Sigmoid colon (tissue), 7 donors: ENCODE results near the gene WDR53. TPM values are rescaled to one million over a fixed set of nuclear protein-coding genes. Genes with fewer than 3 reads are reported as not detected.
"Not testable (repeated sequence)": the region's sequence is repeated elsewhere in the genome, so short reads cannot be mapped to it uniquely, and the experiment has no call there.

Experiments used
- DNase-seq: peaks from one replicate; pipeline ENCODE4 v3.0.0-alpha.2; 2019
- H3K27ac ChIP-seq, 4 donors: fragments of 200-600 bp; sonication (generic); one replicate each; pipeline ENCODE4 v1.5.1; 2016 to 2019; ENCODE audit warnings: mild to moderate bottlenecking in 1 of 4
- H3K27me3 ChIP-seq, 3 donors: fragments of 200-600 bp; sonication (generic); one replicate each; pipeline ENCODE4 v1.5.1; 2019; ENCODE audit warnings: mild to moderate bottlenecking in 1 of 3
- H3K36me3 ChIP-seq, 4 donors: fragments of 200-600 bp; sonication (generic); one replicate each; pipeline ENCODE4 v1.5.1; 2016 to 2019
- H3K4me1 ChIP-seq, 4 donors: fragments of 200-600 bp; sonication (generic); one replicate each; pipeline ENCODE4 v1.5.1; 2017 to 2019
- H3K4me3 ChIP-seq, 4 donors: fragments of 200-600 bp; sonication (generic); one replicate each; pipeline ENCODE4 v1.5.1; 2017 to 2019; ENCODE audit warnings: mild to moderate bottlenecking in 2 of 4, moderate library complexity in 1 of 4
- H3K9me3 ChIP-seq, 4 donors: fragments of 200-600 bp in 3 of 4; sonication (generic) in 3 of 4; one replicate each; pipeline versions ENCODE4 v1.5.1 to v1.6.1; 2013 to 2019
- CTCF ChIP-seq, 4 experiments: fragments of 450-650 bp in 3 of 4; fragments of 200-600 bp in 1 of 4; IDR thresholded peaks; one replicate each; pipeline ENCODE4 v1.5.1; 2016 to 2019; ENCODE audit warnings: antibody characterized with exemption in 4 of 4, mild to moderate bottlenecking in 3 of 4, moderate library complexity in 2 of 4
- EP300 ChIP-seq, 4 donors: sonication (generic); formaldehyde crosslinking; IDR thresholded peaks; one replicate each; pipeline ENCODE4 v1.6.1; 2017; ENCODE audit warnings: antibody characterized with exemption in 4 of 4
- POLR2A ChIP-seq, 2 donors: fragments of 450-650 bp; IDR thresholded peaks; one replicate each; pipeline ENCODE4 v1.6.1; 2016; ENCODE audit warnings: antibody characterized with exemption in 2 of 2, mild to moderate bottlenecking in 2 of 2, moderate library complexity in 2 of 2
- POLR2AphosphoS5 ChIP-seq, 4 donors: sonication (generic); formaldehyde crosslinking; IDR thresholded peaks; one replicate each; pipeline ENCODE4 v1.6.1; 2017; ENCODE audit warnings: antibody characterized with exemption in 4 of 4
- WGBS, 2 donors: extraction: QIAGEN DNeasy Blood & Tissue Kit; methylation state at CpG; one replicate each; pipeline ENCODE4 v1.1.7; 2013; 5-methylcytosine and 5-hydroxymethylcytosine counted together
- intact Hi-C: fragments of 100-400 bp; cut with DNase I; formaldehyde crosslinking; loops from one replicate; pipeline ENCODE4 v1.15.1; 2023
- polyA plus RNA-seq, 3 donors: library from polyadenylated mRNA; stranded (reverse); fragments of 200-250 nt; gene quantifications; one replicate each; pipeline ENCODE4 v1.2.3, GENCODE V29; 2013
- total RNA-seq, 4 donors: library from RNA; depleted of rRNA; stranded (reverse); fragments of >200 nt; gene quantifications; one replicate each; pipeline ENCODE4 v1.1.0, GENCODE V29; 2016
- donor health status: healthy with polysubstance abuse.
- donor health status: Bipolar disorder and iron deficiency.
- donor health status: healthy.

Gene WDR53
- total and polyA plus RNA-seq, 7 donors = 2.9 to 11.4 (median 6.2) TPM

DNA sequence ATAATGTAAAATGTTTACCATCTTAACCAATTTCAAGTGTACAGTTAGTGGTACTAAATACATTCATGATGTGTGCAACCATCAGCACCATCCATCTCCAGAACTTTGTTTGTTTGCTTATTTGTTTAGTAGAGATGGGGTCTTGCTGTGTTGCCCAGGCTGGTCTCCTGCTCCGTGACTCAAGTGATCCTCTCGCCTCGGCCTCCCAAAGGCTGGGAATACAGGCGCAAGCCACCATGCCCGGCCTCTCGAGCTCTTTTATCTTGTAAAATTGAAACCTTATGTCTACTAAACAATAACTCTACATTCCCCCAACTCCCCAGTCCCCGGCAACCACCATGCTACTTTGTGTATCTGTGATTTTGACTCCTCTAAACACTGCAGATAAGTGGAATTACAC lies 32.0 kb upstream of the WDR53 start:
- H3K36me3 ChIP-seq = no peaks in the 10 kb centered on the region
- intact Hi-C loops = no loop called here
- no peaks in the 10 kb centered on the region for H3K9me3 ChIP-seq
- DNase-seq = no peak
- peaks cover 0 to 6% (median 2%) of the 10 kb centered on the region in 4 donors for H3K4me1 ChIP-seq
- H3K27me3 ChIP-seq = peaks cover 0 to 7% (median 0%) of the 10 kb centered on the region in 3 donors
- H3K27ac ChIP-seq = no peak overlapping the region
- WGBS, 2 donors = 93 to 94% methylated on average over 7 of the region's 7 CpGs
- H3K4me3 ChIP-seq = no peak overlapping the region
- TF ChIP-seq POLR2A (IDR thresholded peaks at IDR 0.05) (no peak), EP300 (IDR thresholded peaks at IDR 0.05) (no peak), POLR2AphosphoS5 (IDR thresholded peaks at IDR 0.05) (no peak), CTCF (IDR thresholded peaks at IDR 0.05) (no peak)

DNA sequence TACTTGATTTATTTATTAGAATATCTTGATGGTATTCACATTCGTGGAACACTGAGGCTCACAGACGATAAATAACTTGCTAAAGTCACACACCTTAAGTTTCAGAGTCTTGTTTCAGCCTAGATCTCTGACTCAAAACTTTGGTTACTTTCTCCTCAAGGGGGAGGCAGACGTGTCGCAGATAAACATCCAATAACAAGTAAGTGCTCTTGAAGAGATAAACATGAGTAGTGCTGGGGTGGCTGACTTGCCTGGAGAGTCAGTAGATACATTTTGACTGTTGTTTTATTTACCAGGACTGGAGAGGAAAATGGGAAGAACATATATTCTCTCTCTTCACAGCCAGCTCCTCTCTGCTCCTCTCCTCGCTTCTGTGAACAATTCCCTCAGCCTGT lies 31.4 kb upstream of the WDR53 start:
- 71 to 82% methylated on average over 5 of the region's 5 CpGs for WGBS, 2 donors
- peaks cover 0 to 13% (median 0%) of the 10 kb centered on the region in 3 donors for H3K27me3 ChIP-seq
- no peaks in the 10 kb centered on the region for H3K9me3 ChIP-seq
- H3K4me1 ChIP-seq = peaks cover 0 to 6% (median 2%) of the 10 kb centered on the region in 4 donors
- H3K27ac ChIP-seq = no peak overlapping the region
- no peak for DNase-seq
- TF ChIP-seq POLR2AphosphoS5 (IDR thresholded peaks at IDR 0.05) (no peak), CTCF (IDR thresholded peaks at IDR 0.05) (no peak), EP300 (IDR thresholded peaks at IDR 0.05) (no peak), POLR2A (IDR thresholded peaks at IDR 0.05) (no peak)
- no peaks in the 10 kb centered on the region for H3K36me3 ChIP-seq
- intact Hi-C loops = no loop called here
- H3K4me3 ChIP-seq = no peak overlapping the region

- Histone ChIP-seq H3K27me3 (peaks cover 0 to 16% (median 0%) of the 10 kb centered on the region in 3 donors), H3K4me3 (peak overlapping the region in 3 of 4 donors; percentile 23 to 35 (median 31))
- H3K9me3 ChIP-seq, H3K27ac ChIP-seq, intact Hi-C loops, DNase-seq, H3K36me3 ChIP-seq, H3K4me1 ChIP-seq: not testable (repeated sequence)
- 36 to 72% methylated on average over 25 of the region's 25 CpGs for WGBS, 2 donors
Observed at GRCh38 chr3:196597971-196598733, 29.8 kb upstream of the WDR53 start.

DNA sequence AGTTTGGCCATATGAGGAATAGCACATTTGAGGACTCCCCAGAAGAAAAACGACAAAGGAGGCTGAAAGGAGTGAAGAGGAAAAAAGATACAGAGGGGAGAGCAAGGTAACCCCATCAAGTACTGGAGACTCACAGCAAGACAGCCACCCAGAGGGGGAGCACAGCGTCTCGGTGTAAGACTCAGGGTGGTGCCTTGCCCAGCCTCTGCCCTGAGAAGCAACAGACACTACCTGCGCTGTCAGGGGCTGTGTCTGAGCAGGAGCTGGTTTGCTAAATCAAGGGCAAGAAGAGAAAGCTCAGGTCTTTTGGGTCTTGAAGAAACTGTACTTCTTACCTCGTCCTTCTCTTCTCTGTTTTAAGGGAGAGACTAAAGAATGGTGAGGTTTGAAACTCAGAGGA lies 28.0 kb upstream of the WDR53 start:
- DNase-seq = no peak
- Histone ChIP-seq H3K4me1 (peaks cover 0 to 6% (median 2%) of the 10 kb centered on the region in 4 donors), H3K4me3 (no peak overlapping the region), H3K36me3 (no peaks in the 10 kb centered on the region), H3K9me3 (no peaks in the 10 kb centered on the region), H3K27me3 (peaks cover 0 to 16% (median 0%) of the 10 kb centered on the region in 3 donors), H3K27ac (peak overlapping the region in 1 of 4 donors; percentile 2)
- intact Hi-C loops = no loop called here
- TF ChIP-seq CTCF (IDR thresholded peaks at IDR 0.05) (no peak), EP300 (IDR thresholded peaks at IDR 0.05) (no peak), POLR2A (IDR thresholded peaks at IDR 0.05) (no peak), POLR2AphosphoS5 (IDR thresholded peaks at IDR 0.05) (no peak)
- WGBS, 2 donors = 38 to 56% methylated on average over 5 of the region's 5 CpGs

DNA sequence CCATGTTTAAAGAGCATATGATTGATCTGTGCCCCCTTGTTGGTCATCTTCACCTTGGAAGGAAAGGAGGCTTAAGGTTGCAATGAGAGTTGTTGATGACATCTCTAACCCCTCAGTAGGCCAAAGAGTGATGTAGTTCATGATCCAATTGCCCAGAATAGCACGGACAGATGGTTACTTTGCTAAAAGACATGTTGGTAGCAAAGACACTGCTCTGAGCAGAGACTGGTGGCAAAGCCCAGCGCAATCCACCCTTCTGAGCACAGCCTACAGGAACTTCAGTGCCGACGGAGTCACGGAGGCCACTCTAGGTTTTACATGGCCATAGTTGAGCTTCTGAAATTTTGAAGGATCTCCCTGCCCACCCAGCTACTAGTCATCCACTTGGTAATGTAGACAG lies 21.9 kb upstream of the WDR53 start:
- H3K27ac ChIP-seq = no peak overlapping the region
- peaks cover 0 to 8% (median 0%) of the 10 kb centered on the region in 3 donors for H3K27me3 ChIP-seq
- DNase-seq = no peak
- intact Hi-C loops = no loop called here
- H3K9me3 ChIP-seq = no peaks in the 10 kb centered on the region
- WGBS, 2 donors = 83 to 93% methylated on average over 5 of the region's 5 CpGs
- H3K36me3 ChIP-seq = peaks cover 0 to 16% (median 0%) of the 10 kb centered on the region in 4 donors
- TF ChIP-seq CTCF (IDR thresholded peaks at IDR 0.05) (no peak), POLR2AphosphoS5 (IDR thresholded peaks at IDR 0.05) (no peak), POLR2A (IDR thresholded peaks at IDR 0.05) (no peak), EP300 (IDR thresholded peaks at IDR 0.05) (no peak)
- no peaks in the 10 kb centered on the region for H3K4me1 ChIP-seq
- H3K4me3 ChIP-seq = no peak overlapping the region
